ENCODE data around the gene RIPOR3. TPM values are rescaled to one million over a fixed set of nuclear protein-coding genes. Genes with fewer than 3 reads are reported as not detected.

RIPOR3 gene
- total RNA-seq, 1 donor from 2014 or later = 5.1 TPM

- H3K27me3 Mint-ChIP-seq = peaks cover 8% of the 10 kb centered on the region
- peaks cover 36% of the 10 kb centered on the region for H3K4me1 Mint-ChIP-seq (ENCODE audit: unreplicated experiment)
- TF ChIP-seq, protein P1, sequence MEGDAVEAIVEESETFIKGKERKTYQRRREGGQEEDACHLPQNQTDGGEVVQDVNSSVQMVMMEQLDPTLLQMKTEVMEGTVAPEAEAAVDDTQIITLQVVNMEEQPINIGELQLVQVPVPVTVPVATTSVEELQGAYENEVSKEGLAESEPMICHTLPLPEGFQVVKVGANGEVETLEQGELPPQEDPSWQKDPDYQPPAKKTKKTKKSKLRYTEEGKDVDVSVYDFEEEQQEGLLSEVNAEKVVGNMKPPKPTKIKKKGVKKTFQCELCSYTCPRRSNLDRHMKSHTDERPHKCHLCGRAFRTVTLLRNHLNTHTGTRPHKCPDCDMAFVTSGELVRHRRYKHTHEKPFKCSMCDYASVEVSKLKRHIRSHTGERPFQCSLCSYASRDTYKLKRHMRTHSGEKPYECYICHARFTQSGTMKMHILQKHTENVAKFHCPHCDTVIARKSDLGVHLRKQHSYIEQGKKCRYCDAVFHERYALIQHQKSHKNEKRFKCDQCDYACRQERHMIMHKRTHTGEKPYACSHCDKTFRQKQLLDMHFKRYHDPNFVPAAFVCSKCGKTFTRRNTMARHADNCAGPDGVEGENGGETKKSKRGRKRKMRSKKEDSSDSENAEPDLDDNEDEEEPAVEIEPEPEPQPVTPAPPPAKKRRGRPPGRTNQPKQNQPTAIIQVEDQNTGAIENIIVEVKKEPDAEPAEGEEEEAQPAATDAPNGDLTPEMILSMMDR (conservative IDR thresholded peaks at IDR 0.05) = no peak
- H3K27ac Mint-ChIP-seq = peak overlapping the region; percentile 97
- H3K36me3 Mint-ChIP-seq = peaks cover 3% of the 10 kb centered on the region
- no peaks in the 10 kb centered on the region for H3K9me3 Mint-ChIP-seq
- H3K4me3 Mint-ChIP-seq = peak overlapping the region; percentile 93
- peak; percentile 58 for DNase-seq (ENCODE audit: extremely low spot score, unreplicated experiment)
These were observed 37.9 kb upstream of the RIPOR3 start for GRCh38 chr20:50728981-50729874.

GRCh38 chr20:50728486-50728980, 37.2 kb upstream of the RIPOR3 start:
- Mint-ChIP-seq H3K27me3 (peaks cover 8% of the 10 kb centered on the region), H3K4me3 (peak overlapping the region; percentile 16), H3K36me3 (no peaks in the 10 kb centered on the region), H3K27ac (peak overlapping the region; percentile 97), H3K4me1 (ENCODE audit: unreplicated experiment) (peaks cover 32% of the 10 kb centered on the region), H3K9me3 (no peaks in the 10 kb centered on the region)
- TF ChIP-seq, protein P1 (conservative IDR thresholded peaks at IDR 0.05) = no peak
- DNase-seq (ENCODE audit: extremely low spot score, unreplicated experiment) = peak; percentile 6

DNA sequence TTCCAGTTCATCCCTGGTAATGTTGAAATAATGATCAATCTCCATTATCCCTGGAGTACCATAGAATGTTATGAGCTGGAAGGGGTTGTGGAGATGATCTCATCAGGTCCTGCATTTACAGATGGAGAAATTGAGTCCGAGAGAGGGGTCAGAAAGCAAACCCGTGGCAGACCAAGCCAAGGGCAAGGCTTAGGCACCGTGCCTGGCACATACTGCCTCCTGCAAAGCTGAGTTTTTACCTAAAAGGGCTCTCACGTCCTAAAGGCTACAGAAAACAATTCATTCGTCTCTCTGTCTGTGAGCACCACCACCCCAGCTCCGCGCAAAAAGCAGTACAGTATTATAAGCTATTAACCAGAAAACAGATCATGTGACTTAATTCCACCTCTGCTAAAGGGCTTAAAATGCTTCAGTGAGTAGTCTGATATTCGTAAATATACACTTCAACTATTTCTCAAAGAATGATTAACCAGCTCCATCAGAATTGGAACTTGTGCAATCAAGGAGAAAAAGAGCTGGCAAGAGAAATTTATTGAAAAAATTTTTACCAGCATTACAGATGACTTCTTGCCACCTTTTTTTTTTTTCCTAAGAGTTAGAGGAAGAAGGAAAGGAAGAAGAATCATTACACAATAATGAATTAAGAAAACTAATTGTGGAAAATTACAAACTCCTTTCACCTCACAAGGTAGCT, 36.6 kb upstream of the RIPOR3 start:
- Mint-ChIP-seq H3K4me3 (peak overlapping the region; percentile 31), H3K9me3 (no peaks in the 10 kb centered on the region), H3K27me3 (peaks cover 8% of the 10 kb centered on the region), H3K4me1 (ENCODE audit: unreplicated experiment) (peaks cover 33% of the 10 kb centered on the region), H3K27ac (peak overlapping the region; percentile 97), H3K36me3 (no peaks in the 10 kb centered on the region)
- peak; percentile 15 for DNase-seq (ENCODE audit: extremely low spot score, unreplicated experiment)
- TF ChIP-seq, protein P1 (conservative IDR thresholded peaks at IDR 0.05) = no peak

GRCh38 chr20:50726955-50727791, 35.8 kb upstream of the RIPOR3 start:
- no peak for DNase-seq (ENCODE audit: extremely low spot score, unreplicated experiment)
- Mint-ChIP-seq H3K4me1 (ENCODE audit: unreplicated experiment) (peaks cover 27% of the 10 kb centered on the region), H3K9me3 (no peaks in the 10 kb centered on the region), H3K4me3 (peak overlapping the region; percentile 31), H3K27ac (peak overlapping the region; percentile 54), H3K36me3 (no peaks in the 10 kb centered on the region), H3K27me3 (peaks cover 3% of the 10 kb centered on the region)
- TF ChIP-seq, protein P1 (conservative IDR thresholded peaks at IDR 0.05) = no peak

GRCh38 chr20:50725724-50726005, 34.3 kb upstream of the RIPOR3 start:
- Mint-ChIP-seq H3K4me1 (ENCODE audit: unreplicated experiment) (peaks cover 27% of the 10 kb centered on the region), H3K27me3 (no peaks in the 10 kb centered on the region), H3K4me3 (no peak overlapping the region), H3K9me3 (no peaks in the 10 kb centered on the region), H3K27ac (no peak overlapping the region), H3K36me3 (no peaks in the 10 kb centered on the region)
- TF ChIP-seq, protein P1 (conservative IDR thresholded peaks at IDR 0.05) = no peak
- DNase-seq (ENCODE audit: extremely low spot score, unreplicated experiment) = no peak

Data from type B pancreatic cell (in vitro differentiated cells).